Activated CD8-positive, alpha-beta memory T cell treated with anti-CD3 and anti-CD28 coated beads, Interleukin-2, amount 50 U/mL, for 24 hours (primary cell): ENCODE results near the gene NEDD4.
"Not testable (repeated sequence)": the region's sequence is repeated elsewhere in the genome, so short reads cannot be mapped to it uniquely, and the experiment has no call there.

Source experiments
- DNase-seq: peaks from one replicate; pipeline ENCODE4 v3.0.0-alpha.2; 2020; ENCODE audit errors: extremely low read depth

The NEDD4 gene

DNA sequence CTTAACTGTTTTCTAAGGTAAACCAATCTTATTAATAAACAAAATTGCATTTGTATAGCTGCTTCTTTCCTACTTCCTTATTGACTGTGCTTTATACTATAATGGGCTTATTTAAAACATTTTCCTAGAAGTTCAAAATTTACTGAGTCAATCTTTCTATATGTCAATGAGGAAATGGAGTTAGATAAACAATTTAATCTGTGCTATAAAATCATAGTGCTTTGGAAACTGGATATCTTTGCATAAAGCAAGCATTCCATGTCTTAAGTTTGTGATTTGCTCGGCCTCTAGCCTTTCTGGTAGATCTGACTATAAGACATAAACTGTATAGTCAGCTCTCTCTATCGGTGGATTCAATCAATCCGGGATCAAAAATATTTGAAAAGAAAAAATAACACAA, 99.6 kb downstream of the NEDD4 start:
- no peak for DNase-seq

DNA sequence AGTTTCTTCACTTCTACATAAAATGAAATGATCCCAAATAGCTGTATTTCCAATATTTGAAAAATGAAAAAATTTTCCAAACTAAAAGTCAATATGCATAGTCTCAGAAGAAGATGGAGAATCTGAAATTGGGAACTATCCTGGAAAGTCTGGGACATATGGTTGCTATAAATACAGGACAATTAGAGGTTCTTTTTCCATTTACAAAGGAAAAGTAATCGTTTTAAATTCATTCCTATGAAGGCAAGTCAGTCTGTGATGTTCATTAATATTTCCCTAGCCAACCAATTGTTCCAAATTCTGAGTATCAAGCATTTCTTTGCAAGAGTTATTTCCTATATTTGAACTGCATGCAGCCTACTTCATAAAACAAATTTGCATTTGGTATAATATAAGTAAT, 102.2 kb downstream of the NEDD4 start:
- no peak for DNase-seq

- DNase-seq, result no peak
Measured at GRCh38 chr15:55884223-55884622, 109.2 kb downstream of the NEDD4 start.

- no peak for DNase-seq
Measured at GRCh38 chr15:55879181-55879580, 114.2 kb downstream of the NEDD4 start.

GRCh38 chr15:55873024-55873720, 120.2 kb downstream of the NEDD4 start:
- no peak for DNase-seq

- DNase-seq, result no peak
Measured at GRCh38 chr15:55872471-55872870, 120.9 kb downstream of the NEDD4 start.

- no peak for DNase-seq
Measured at GRCh38 chr15:55869660-55870059, 123.8 kb downstream of the NEDD4 start.

- no peak for DNase-seq
Measured at GRCh38 chr15:55868707-55869106, 124.7 kb downstream of the NEDD4 start.

GRCh38 chr15:55868291-55868690, 125.1 kb downstream of the NEDD4 start:
- not testable (repeated sequence) for DNase-seq

GRCh38 chr15:55863911-55864310, 129.5 kb downstream of the NEDD4 start:
- no peak for DNase-seq

DNA sequence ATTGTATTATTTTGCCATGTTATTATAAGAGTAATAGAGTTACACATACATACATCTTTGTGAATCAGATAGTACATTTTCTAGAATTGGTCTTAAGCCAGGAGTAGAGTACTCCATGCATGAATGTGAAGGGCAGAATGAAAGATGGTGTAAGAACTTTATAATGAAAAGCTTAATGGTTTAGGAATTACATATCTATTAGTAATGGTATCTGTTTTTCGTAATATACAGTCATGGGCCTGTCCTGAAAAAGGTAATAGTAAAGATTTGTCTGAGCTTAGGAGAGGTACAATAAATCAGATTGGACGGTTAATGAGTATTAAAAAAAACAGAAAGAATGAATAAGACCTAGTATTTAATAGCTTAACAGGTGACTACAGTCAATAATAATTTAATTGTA, 132.3 kb downstream of the NEDD4 start:
- no peak for DNase-seq

DNA sequence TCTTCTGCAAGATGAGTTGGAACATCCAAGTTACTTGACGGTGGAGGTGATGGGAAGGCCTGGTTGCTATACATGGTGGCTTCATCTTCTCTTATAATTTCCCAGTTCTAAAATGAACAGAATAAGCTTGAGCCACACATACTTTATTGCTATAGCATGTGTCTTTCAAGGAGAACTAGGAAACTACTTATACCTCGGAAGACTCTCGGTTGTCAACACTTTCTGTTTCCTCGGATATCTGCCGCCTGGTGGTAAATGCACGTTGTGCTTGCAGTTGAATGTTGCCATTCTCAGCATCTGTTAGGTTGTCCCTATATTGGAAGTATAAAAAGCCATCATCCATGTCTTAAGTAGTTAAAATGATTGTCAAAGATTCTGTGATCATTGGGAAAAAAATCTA, 132.9 kb downstream of the NEDD4 start:
- no peak for DNase-seq

- no peak for DNase-seq
Measured at GRCh38 chr15:55859681-55860080, 133.7 kb downstream of the NEDD4 start.

- DNase-seq, result no peak
Measured at GRCh38 chr15:55858661-55859060, 134.8 kb downstream of the NEDD4 start.

GRCh38 chr15:55856506-55857164, 136.8 kb downstream of the NEDD4 start:
- DNase-seq, result no peak

DNA sequence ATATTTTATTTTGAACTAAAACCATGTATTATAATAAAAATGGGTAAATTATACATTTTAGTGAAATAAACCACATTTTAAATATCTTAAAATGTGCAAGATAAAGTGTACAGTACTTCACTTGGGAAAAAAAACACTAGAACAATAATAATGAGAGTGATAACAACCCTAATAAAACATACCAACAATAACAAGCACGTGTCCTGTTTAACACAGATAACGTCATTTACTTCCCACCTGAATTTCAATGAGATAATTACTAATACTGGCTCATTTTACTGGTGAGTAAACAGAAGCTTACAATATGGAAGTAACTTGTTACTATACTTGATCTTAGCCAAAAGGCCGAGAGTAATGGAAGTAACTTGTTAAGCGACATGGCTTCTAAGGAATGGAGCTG, 140.3 kb downstream of the NEDD4 start:
- no peak for DNase-seq

DNA sequence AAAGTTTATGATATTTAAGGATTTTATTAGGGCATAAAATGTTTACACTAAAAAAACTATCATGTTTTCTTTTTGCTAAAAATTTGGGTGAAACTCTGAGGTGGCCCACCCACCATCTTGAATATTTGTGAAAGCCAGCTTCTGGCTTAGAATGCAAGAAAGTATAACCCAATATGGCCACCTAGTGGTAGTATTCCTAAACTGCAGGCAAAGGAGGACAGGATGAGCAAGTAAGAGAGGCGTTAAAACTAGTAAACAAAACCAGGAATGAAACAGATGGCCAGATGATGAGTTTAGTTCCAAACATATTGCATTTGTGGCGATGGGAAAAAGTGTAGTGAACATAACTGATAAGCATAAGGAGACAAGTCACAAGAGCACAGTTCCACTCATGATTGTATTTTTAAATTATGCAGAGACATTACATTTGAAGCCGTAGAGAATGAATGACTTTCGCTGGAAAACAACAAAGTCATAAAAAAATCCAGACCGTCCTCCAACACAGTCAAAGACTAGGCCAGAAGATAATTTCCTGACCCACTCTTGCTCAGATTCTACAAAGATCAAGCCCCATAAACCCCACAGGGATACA, 147.2 kb downstream of the NEDD4 start:
- no peak for DNase-seq

GRCh38 chr15:55842897-55843296, 150.5 kb downstream of the NEDD4 start:
- DNase-seq, result not testable (repeated sequence)

- DNase-seq, result no peak
Measured at GRCh38 chr15:55835866-55836265, 157.5 kb downstream of the NEDD4 start.

- no peak for DNase-seq
Measured at GRCh38 chr15:55834331-55834730, 159.1 kb downstream of the NEDD4 start.

- DNase-seq, result no peak
Measured at GRCh38 chr15:55829826-55830225, 163.6 kb downstream of the NEDD4 start.

- DNase-seq, result no peak
Measured at GRCh38 chr15:55827955-55828354, 165.5 kb downstream of the NEDD4 start.

DNA sequence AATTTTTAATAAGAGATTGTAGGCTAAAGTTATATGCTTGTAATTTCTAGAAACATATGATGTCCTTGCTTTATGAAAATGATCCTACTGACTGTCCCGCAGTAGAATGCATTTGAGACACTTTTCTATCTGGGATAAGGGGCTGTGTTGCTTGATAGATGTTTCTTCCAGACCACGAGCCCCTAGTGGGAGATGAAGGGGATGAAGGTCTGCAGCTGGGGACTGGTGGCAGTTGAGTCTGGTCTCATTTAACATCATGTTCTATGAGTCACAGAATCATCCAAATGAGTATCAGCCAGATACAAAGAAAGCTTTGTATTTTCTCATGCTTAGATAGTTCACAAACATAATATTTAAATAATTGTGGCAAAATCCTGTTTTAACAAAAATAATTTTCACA, 166.2 kb downstream of the NEDD4 start:
- no peak for DNase-seq
